Endothelial cell of umbilical vein (primary cell): ENCODE measurements around the gene ZSCAN12. TPM values are rescaled to one million over a fixed set of nuclear protein-coding genes. Genes with fewer than 3 reads are reported as not detected.

Experiments used
- Bru-seq: library from RNA; stranded (reverse); fragments of 400-500 nt; gene quantifications from one replicate; lab custom pipeline; 2021; lab: Mats Ljungman, UMichigan
- BruChase-seq, 2 experiments: library from RNA; stranded (reverse); fragments of 400-500 nt; gene quantifications; one replicate each; lab custom pipeline; 2021; lab: Mats Ljungman, UMichigan
- BruUV-seq: library from RNA; stranded (reverse); fragments of 400-500 nt; replicated peaks from 2 replicates; lab custom pipeline; 2021; lab: Mats Ljungman, UMichigan
- CTCF ChIA-PET: fragments of 300-600, 350-600 bp; sonication (Branson Sonifier 250); formaldehyde crosslinking; loops from one replicate; lab custom pipeline; 2021; ENCODE audit warnings: antibody characterized with exemption, inconsistent platforms; lab: Charles Lee
- POLR2A ChIA-PET: fragments of 300-600, 350-600 bp; sonication (Branson Sonifier 250); formaldehyde crosslinking; loops from one replicate; lab custom pipeline; 2021; ENCODE audit warnings: antibody characterized with exemption, inconsistent platforms; lab: Charles Lee
- DNase-seq: peaks from one replicate; pipeline ENCODE4 v3.0.0-alpha.2; 2011; ENCODE audit warnings: low read depth, low spot score
- FAIRE-seq: peaks from 2 replicates; lab custom pipeline; 2011; peaks lifted over from hg19 to GRCh38; lab: Jason Lieb, UNC
- H2AFZ ChIP-seq: 2 replicates; pipeline ENCODE4 v1.6.0; 2012; ENCODE audit warnings: low read depth, low read length, control low read depth, inconsistent platforms
- H3K27ac ChIP-seq: 2 replicates; pipeline ENCODE4 v1.5.1; 2011; ENCODE audit warnings: low read depth, mild to moderate bottlenecking, control low read depth, low read length, moderate library complexity; ENCODE audit not compliant: insufficient read depth
- H3K27me3 ChIP-seq, 2 experiments: 2 replicates each; pipeline versions ENCODE4 v1.6.0 to v1.6.1; 2011; ENCODE audit warnings: low read length in 2 of 2, mixed read lengths in 1 of 2; ENCODE audit not compliant: control insufficient read depth in 2 of 2, insufficient read depth in 2 of 2
- H3K36me3 ChIP-seq, 2 experiments: 2 replicates in 1 of 2; 3 replicates in 1 of 2; pipeline ENCODE4 v1.5.1; 2011; ENCODE audit warnings: low read length in 2 of 2, mild to moderate bottlenecking in 1 of 2, moderate library complexity in 1 of 2; ENCODE audit not compliant: control insufficient read depth in 2 of 2, insufficient read depth in 2 of 2; ENCODE audit errors: extremely low read depth in 1 of 2
- H3K4me1 ChIP-seq: 3 replicates; pipeline ENCODE4 v1.5.1; 2011; ENCODE audit warnings: mild to moderate bottlenecking, low read length; ENCODE audit not compliant: control insufficient read depth, insufficient read depth; ENCODE audit errors: extremely low read depth
- H3K4me2 ChIP-seq: 2 replicates; pipeline ENCODE4 v1.6.1; 2011; ENCODE audit warnings: low read length, control low read depth, mixed read lengths; ENCODE audit not compliant: insufficient read depth
- H3K4me3 ChIP-seq, 3 experiments: fragments of 200-600 bp in 1 of 3; sonication (generic), shearing (Covaris generic) in 1 of 3; replicated peaks in 1 of 3; 2 replicates each; pipeline ENCODE4 v1.5.1; 2011 to 2016; ENCODE audit warnings: control low read depth in 3 of 3, low read length in 3 of 3, mild to moderate bottlenecking in 2 of 3, inconsistent platforms in 1 of 3, low read depth in 1 of 3, moderate library complexity in 1 of 3; ENCODE audit not compliant: insufficient read depth in 1 of 3
- H3K79me2 ChIP-seq: 2 replicates; pipeline ENCODE4 v1.6.0; 2012; ENCODE audit warnings: low read length, inconsistent platforms; ENCODE audit not compliant: control insufficient read depth, insufficient read depth
- H3K9ac ChIP-seq: replicated peaks from 2 replicates; pipeline ENCODE3; 2011; ENCODE audit warnings: low read length, control low read depth; ENCODE audit not compliant: insufficient read depth; ENCODE audit errors: extremely low read depth
- H3K9me1 ChIP-seq: replicated peaks from 3 replicates; pipeline ENCODE4 v1.6.0; 2011; ENCODE audit warnings: mild to moderate bottlenecking, low read length; ENCODE audit not compliant: control insufficient read depth, insufficient read depth; ENCODE audit errors: extremely low read depth
- H3K9me3 ChIP-seq: replicated peaks from 2 replicates; pipeline ENCODE4 v1.5.1; 2012; ENCODE audit warnings: low read length, inconsistent platforms; ENCODE audit not compliant: control insufficient read depth, insufficient read depth
- H4K20me1 ChIP-seq: replicated peaks from 2 replicates; pipeline ENCODE3; 2011; ENCODE audit warnings: mild to moderate bottlenecking, low read length; ENCODE audit not compliant: control insufficient read depth, insufficient read depth; ENCODE audit errors: extremely low read depth
- CTCF ChIP-seq, 2 donors: IDR thresholded peaks; 1 replicate in 1 of 2; 2 replicates in 1 of 2; pipeline ENCODE4 v1.5.1; 2011; ENCODE audit warnings: low read length in 2 of 2, mild to moderate bottlenecking in 2 of 2, moderate library complexity in 2 of 2, control low read depth in 1 of 2, inconsistent platforms in 1 of 2, low read depth in 1 of 2; ENCODE audit not compliant: insufficient read depth in 1 of 2; ENCODE audit errors: extremely low read depth in 1 of 2
- EZH2 ChIP-seq: IDR thresholded peaks from 2 replicates; pipeline ENCODE4 v1.6.1; 2012; ENCODE audit warnings: borderline replicate concordance, low read depth, mild to moderate bottlenecking, moderate library complexity, low read length, inconsistent platforms; ENCODE audit not compliant: severe bottlenecking
- FOS ChIP-seq: IDR thresholded peaks from 2 replicates; pipeline ENCODE4 v1.6.1; 2011; ENCODE audit warnings: mild to moderate bottlenecking, low read length, moderate library complexity, borderline replicate concordance; ENCODE audit not compliant: insufficient read depth
- GATA2 ChIP-seq: IDR thresholded peaks from 2 replicates; pipeline ENCODE4 v1.7.0; 2011; ENCODE audit warnings: low read depth, mild to moderate bottlenecking, moderate library complexity, mixed read lengths, low read length; ENCODE audit not compliant: insufficient read length, insufficient read depth
- JUN ChIP-seq: IDR thresholded peaks from 2 replicates; pipeline ENCODE4 v1.6.1; 2011; ENCODE audit warnings: borderline replicate concordance, low read depth; ENCODE audit not compliant: insufficient read length, insufficient read depth
- MYC ChIP-seq: IDR thresholded peaks from one replicate; pipeline ENCODE4 v1.6.1; 2011; ENCODE audit warnings: mild to moderate bottlenecking, low read depth, low read length
- POLR2A ChIP-seq: IDR thresholded peaks from 2 replicates; pipeline ENCODE4 v1.6.1; 2012; ENCODE audit warnings: low read depth, mild to moderate bottlenecking, control low read depth, low read length
- POLR2AphosphoS5 ChIP-seq: IDR thresholded peaks from 2 replicates; pipeline ENCODE4 v1.6.1; 2012; ENCODE audit warnings: low read depth, mild to moderate bottlenecking, control low read depth, low read length, moderate library complexity; ENCODE audit not compliant: insufficient read depth
- dilution Hi-C: fragments of 300-500 bp; cut with MboI; formaldehyde crosslinking; loops from one replicate; pipeline ENCODE4 v1.15.0; 2019; ENCODE audit warnings: low sequenced_read_pairs; ENCODE audit not compliant: extremely low pct_ligation_motif_present
- intact Hi-C: fragments of 100-400 bp; cut with micrococcal nuclease; formaldehyde crosslinking; loops from one replicate; pipeline ENCODE4 v1.10.0; 2022
- long read RNA-seq: library from polyadenylated mRNA; stranded (forward); transcript quantifications from one replicate; pipeline ENCODE4 v2.0.0, GENCODE V29; 2021
- polyA minus RNA-seq, 3 experiments: library from RNA; depleted of rRNA, polyadenylated mRNA; stranded (reverse); fragments of >200 nt; gene quantifications; 1 replicate in 1 of 3; 2 replicates in 2 of 3; pipeline ENCODE4 v1.2.3, GENCODE V29; 2011
- polyA plus RNA-seq, 4 experiments: library from polyadenylated mRNA; depleted of rRNA in 3 of 4; stranded (reverse) in 3 of 4; unstranded in 1 of 4; fragments of >200 nt; gene quantifications; 2 replicates each; pipeline versions ENCODE4 v1.2.1 to v1.2.3, GENCODE V29; 2011 to 2012; ENCODE audit warnings: missing spikeins in 1 of 4
- total RNA-seq: library from RNA; stranded (reverse); gene quantifications from 2 replicates; pipeline ENCODE4 v1.2.3, GENCODE V29; 2021
- TF ChIP-seq, protein P1 (sequence below): IDR thresholded peaks from 2 replicates; pipeline ENCODE4 v1.6.1; 2011; ENCODE audit not compliant: insufficient read depth, insufficient read length

Gene ZSCAN12
- total RNA-seq (4.2 and 4.4 TPM in 2 replicates), polyA plus RNA-seq (1.1 and 1.3 TPM in 2 replicates), polyA minus RNA-seq (3.0 and 3.3 TPM in 2 replicates), Bru-seq, nascent RNA (percentile 80 among the genes with signal in this experiment), BruChase-seq, experiment 1, labeled RNA remaining after a 6-hour chase (percentile 53 among the genes with signal in this experiment), BruChase-seq, experiment 2, labeled RNA remaining after a 2-hour chase (percentile 60 among the genes with signal in this experiment)
- polyA plus RNA-seq (2011; cell fraction: cytosol; rRNA removed) = 1.3 and 1.4 TPM in 2 replicates
- 3.3 and 4.0 TPM in 2 replicates for polyA plus RNA-seq (2011; cell fraction: nucleus; rRNA removed)
- polyA plus RNA-seq (2012) = 1.5 and 1.6 TPM in 2 replicates
- 3.3 TPM for polyA minus RNA-seq (2011; cell fraction: cytosol; rRNA and poly(A)+ RNA removed)
- 3.6 and 5.3 TPM in 2 replicates for polyA minus RNA-seq (2011; cell fraction: nucleus; rRNA and poly(A)+ RNA removed)
- long read RNA-seq, partial matches to known transcripts = 2 of 7 reads
- long read RNA-seq, other reads (novel, unspliced or antisense) = 3 of 7 reads

DNA sequence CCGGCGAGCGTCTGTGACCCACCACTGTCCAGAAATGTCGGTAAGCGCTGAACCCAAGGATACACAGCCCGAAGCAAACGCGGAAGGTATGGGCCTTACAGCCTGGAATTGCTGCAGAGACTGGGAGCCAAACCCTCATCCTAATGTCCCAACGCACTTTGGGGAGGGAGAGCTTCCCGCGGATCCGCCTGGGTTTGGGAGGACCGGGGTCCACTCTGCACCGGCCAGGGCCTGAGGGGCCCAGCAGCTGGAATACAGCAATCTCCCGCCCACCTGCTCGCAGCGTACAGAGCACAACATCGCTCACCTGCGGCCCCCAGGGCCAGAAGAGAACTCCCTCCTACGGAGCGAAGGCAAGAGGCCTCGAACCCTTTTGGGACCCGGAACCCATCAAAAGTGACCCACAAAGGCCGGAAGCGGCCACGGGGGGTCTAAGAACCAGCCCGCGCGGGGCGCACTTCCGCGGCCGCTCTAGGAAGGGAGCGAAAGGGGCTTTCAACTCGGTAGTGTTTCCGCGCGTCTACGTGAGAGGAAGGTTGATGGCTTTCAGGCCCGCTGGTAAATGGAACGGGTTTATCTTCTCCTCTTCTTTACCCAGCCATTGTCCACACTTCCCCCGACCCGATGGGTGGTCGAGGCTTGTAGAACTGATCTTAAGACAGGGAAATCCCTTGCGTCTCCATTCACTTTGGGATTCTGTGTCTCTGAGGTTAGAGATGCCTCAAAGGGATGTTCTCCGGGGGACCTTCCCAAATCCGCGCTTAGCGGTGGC, at the start of gene ZSCAN12:
ZSCAN12 (minus strand) TSS at position 398 of the 772 bp plus-strand sequence. CDS start 1,342 bp downstream, outside the sequence.
- DNase-seq (peak; percentile 72), FAIRE-seq (peak; percentile 87)
- dilution Hi-C loops (no loop called here), intact Hi-C loops (loop anchor here (1.0 to 5.0 kb wide), 9 partner anchors 16 to 319 kb away; partner anchors contain the start of genes ZNF165, ZSCAN16 and ZSCAN23)
- Histone ChIP-seq H3K9me1 (no peaks in the 10 kb centered on the region), H2AFZ (peak within 1 kb of the TSS; percentile 100), H3K27me3 (peaks cover 9 to 18% of the 10 kb centered on the region in 2 experiments), H3K27ac (peak within 1 kb of the TSS; percentile 60), H3K9me3 (no peaks in the 10 kb centered on the region), H3K4me1 (peaks cover 16% of the 10 kb centered on the region), H4K20me1 (no peaks in the 10 kb centered on the region), H3K4me2 (peak within 1 kb of the TSS; percentile 100), H3K79me2 (peaks cover 19% of the 10 kb centered on the region), H3K36me3 (no peaks in the 10 kb centered on the region), H3K4me3 (peak within 1 kb of the TSS; percentile 58 to 95 (median 94)), H3K9ac (peak within 1 kb of the TSS; percentile 90)
- CTCF ChIA-PET = interaction anchor here (1.0 to 1.4 kb wide), 3 partner anchors 14 to 132 kb away, joined by 3 to 12 read pairs (median 3); partner anchors contain the start of gene ZSCAN26
- POLR2A ChIA-PET = no interaction called here
- BruUV-seq = TSS peak; percentile 87
- TF ChIP-seq FOS = no peak
- TF ChIP-seq, protein P1, sequence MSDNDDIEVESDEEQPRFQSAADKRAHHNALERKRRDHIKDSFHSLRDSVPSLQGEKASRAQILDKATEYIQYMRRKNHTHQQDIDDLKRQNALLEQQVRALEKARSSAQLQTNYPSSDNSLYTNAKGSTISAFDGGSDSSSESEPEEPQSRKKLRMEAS = peak; percentile 15
- no peak for TF ChIP-seq JUN
- peak; percentile 74 for TF ChIP-seq POLR2AphosphoS5
- no peak for TF ChIP-seq MYC
- no peak for TF ChIP-seq EZH2
- peak; percentile 39 to 71 for TF ChIP-seq CTCF (IDR thresholded peaks at IDR 0.05; ENCODE audit: extremely low read depth in 1 of 2, insufficient read depth in 1 of 2, low read depth in 1 of 2, low read length in 2 of 2)
- no peak for TF ChIP-seq GATA2
- peak; percentile 80 for TF ChIP-seq POLR2A
